HG03175 (cell line): ENCODE results near the gene ATP8B1.
"Not testable (repeated sequence)": the region's sequence is repeated elsewhere in the genome, so short reads cannot be mapped to it uniquely, and the experiment has no call there.

ENCODE experiments used
- ATAC-seq: cut with Tn5 transposase; IDR thresholded peaks from one replicate; pipeline ENCODE4 v1.9.1; 2021; ENCODE audit warnings: mild to moderate bottlenecking, moderate library complexity; ENCODE audit not compliant: unreplicated experiment

The ATP8B1 gene

GRCh38 chr18:57733861-57734260 lies 69.3 kb downstream of the ATP8B1 start:
- ATAC-seq: no peak

GRCh38 chr18:57730146-57730545 lies 73.0 kb downstream of the ATP8B1 start:
- ATAC-seq: no peak

GRCh38 chr18:57728941-57729511 lies 74.1 kb downstream of the ATP8B1 start:
- ATAC-seq: no peak

- no peak for ATAC-seq
These were observed 74.9 kb downstream of the ATP8B1 start for GRCh38 chr18:57727952-57728807.

GRCh38 chr18:57719211-57719935 lies 83.7 kb downstream of the ATP8B1 start:
- ATAC-seq: not testable (repeated sequence)

GRCh38 chr18:57716549-57716948 lies 86.6 kb downstream of the ATP8B1 start:
- no peak for ATAC-seq

GRCh38 chr18:57715671-57716070 lies 87.4 kb downstream of the ATP8B1 start:
- no peak for ATAC-seq

- no peak for ATAC-seq
These were observed 88.0 kb downstream of the ATP8B1 start for GRCh38 chr18:57715073-57715472.

GRCh38 chr18:57710226-57710625 lies 92.9 kb downstream of the ATP8B1 start:
- ATAC-seq: no peak

GRCh38 chr18:57709335-57709734 lies 93.8 kb downstream of the ATP8B1 start:
- no peak for ATAC-seq

- no peak for ATAC-seq
These were observed 94.8 kb downstream of the ATP8B1 start for GRCh38 chr18:57708288-57708687.

GRCh38 chr18:57705832-57706595 lies 97.1 kb downstream of the ATP8B1 start:
- no peak for ATAC-seq

- ATAC-seq: no peak
These were observed 98.1 kb downstream of the ATP8B1 start for GRCh38 chr18:57705011-57705410.

GRCh38 chr18:57698571-57699276 lies 104.4 kb downstream of the ATP8B1 start:
- no peak for ATAC-seq

- no peak for ATAC-seq
These were observed 105.7 kb downstream of the ATP8B1 start for GRCh38 chr18:57697426-57697825.

- no peak for ATAC-seq
These were observed 106.8 kb downstream of the ATP8B1 start for GRCh38 chr18:57696271-57696670.

- ATAC-seq: no peak
These were observed 111.8 kb downstream of the ATP8B1 start for GRCh38 chr18:57691363-57691762.

- no peak for ATAC-seq
These were observed 115.1 kb downstream of the ATP8B1 start for GRCh38 chr18:57687970-57688369.

GRCh38 chr18:57683470-57683869 lies 119.6 kb downstream of the ATP8B1 start:
- no peak for ATAC-seq
